ENCODE data around the gene AK9. TPM values are rescaled to one million over a fixed set of nuclear protein-coding genes. Genes with fewer than 3 reads are reported as not detected.

The AK9 gene
- total and polyA plus RNA-seq, 2 of the 4 experiments (the other 2 are of a cell fraction) = 1.7 to 1.8 TPM

GRCh38 chr6:109513571-109514071 lies 177.4 kb downstream of the AK9 start:
- H3K4ac ChIP-seq (ENCODE audit: low read depth, low read length) = no peak overlapping the region
- H3K27me3 ChIP-seq (ENCODE audit: control insufficient read depth, insufficient read depth, low read length) = peaks cover 2% of the 10 kb centered on the region; the same call in 1 of the 2 replicates
- H4K91ac ChIP-seq (ENCODE audit: insufficient read depth, low read depth, low read length) = no peak overlapping the region
- CTCF ChIA-PET = no interaction called here
- no peaks in the 10 kb centered on the region for H3K36me3 ChIP-seq (ENCODE audit: control insufficient read depth, insufficient read depth, low read length)
- 0 out of 2 replicates have a peak overlapping the region, but pooled peaks have one; percentile 33 for H3K14ac ChIP-seq (replicated peaks; ENCODE audit: low read depth, low read length)
- H3K79me1 ChIP-seq (ENCODE audit: low read depth in 1 of 2, low read length in 2 of 2) = no peaks in the 10 kb centered on the region
- H3K18ac ChIP-seq (ENCODE audit: low read depth, low read length) = no peak overlapping the region
- H2AK9ac ChIP-seq (replicated peaks; ENCODE audit: low read depth, low read length, poor library complexity) = no peak overlapping the region
- no peak overlapping the region; the same call in 2 of the 3 replicates for H2BK15ac ChIP-seq (ENCODE audit: low read depth, low read length)
- H3K4me1 ChIP-seq (ENCODE audit: control insufficient read depth, insufficient read depth, low read length) = peaks cover 2% of the 10 kb centered on the region; the same call in 1 of the 2 replicates
- H3K9ac ChIP-seq (ENCODE audit: low read depth, low read length) = no peak overlapping the region
- H3K4me3 ChIP-seq (ENCODE audit: insufficient read depth, low read depth, low read length) = no peak overlapping the region
- H3K23ac ChIP-seq (ENCODE audit: low read depth, low read length) = no peak overlapping the region
- peaks cover 3% of the 10 kb centered on the region; the same call in 1 of the 2 replicates for H3K9me1 ChIP-seq (ENCODE audit: insufficient read depth, low read length)
- TF ChIP-seq USF2 (IDR thresholded peaks at IDR 0.05; ENCODE audit: low read depth, low read length) (no peak), MAZ (IDR thresholded peaks at IDR 0.05; ENCODE audit: borderline replicate concordance, low read depth, low read length) (no peak)
- TF ChIP-seq, protein P1, sequence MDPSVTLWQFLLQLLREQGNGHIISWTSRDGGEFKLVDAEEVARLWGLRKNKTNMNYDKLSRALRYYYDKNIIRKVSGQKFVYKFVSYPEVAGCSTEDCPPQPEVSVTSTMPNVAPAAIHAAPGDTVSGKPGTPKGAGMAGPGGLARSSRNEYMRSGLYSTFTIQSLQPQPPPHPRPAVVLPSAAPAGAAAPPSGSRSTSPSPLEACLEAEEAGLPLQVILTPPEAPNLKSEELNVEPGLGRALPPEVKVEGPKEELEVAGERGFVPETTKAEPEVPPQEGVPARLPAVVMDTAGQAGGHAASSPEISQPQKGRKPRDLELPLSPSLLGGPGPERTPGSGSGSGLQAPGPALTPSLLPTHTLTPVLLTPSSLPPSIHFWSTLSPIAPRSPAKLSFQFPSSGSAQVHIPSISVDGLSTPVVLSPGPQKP (IDR thresholded peaks at IDR 0.05; ENCODE audit: borderline replicate concordance, low read depth, low read length) = no peak
- H3K56ac ChIP-seq (ENCODE audit: extremely low read depth, insufficient read depth, low read length) = no peak overlapping the region
- no peaks in the 10 kb centered on the region for H4K20me1 ChIP-seq (ENCODE audit: insufficient read depth, low read length)
- no peaks in the 10 kb centered on the region; the same call in 1 of the 2 replicates for H3K9me3 ChIP-seq (ENCODE audit: control insufficient read depth, insufficient read depth, low read length)
- no TSS peak for BruUV-seq (replicated peaks)
- 50% methylated on average over 1 of the region's 2 CpGs; no CpG with 5 or more reads in 1 of the 2 experiments for WGBS, 2 experiments (ENCODE audit: extremely low coverage in 2 of 2, insufficient read length in 1 of 2)
- intact Hi-C loops (cut with micrococcal nuclease) = no loop called here
- DNase-seq = peak; percentile 77
- H3K27ac ChIP-seq (ENCODE audit: insufficient read depth, low read length) = no peak overlapping the region
- no peak overlapping the region for H2AK5ac ChIP-seq (ENCODE audit: low read depth, low read length)
- peak overlapping the region; percentile 2; the same call in 1 of the 2 replicates for H3K4me2 ChIP-seq (ENCODE audit: low read depth, low read length)
- ATAC-seq (ENCODE audit: low read depth) = no peak
- POLR2A ChIA-PET (ENCODE audit: unreplicated experiment) = no interaction called here
- in situ Hi-C loops (cut with MboI; ENCODE audit: low sequenced_read_pairs) = no loop called here
- no peak overlapping the region for H2BK5ac ChIP-seq (ENCODE audit: low read depth, low read length, poor library complexity, severe bottlenecking)
- no peak overlapping the region for H4K5ac ChIP-seq (ENCODE audit: low read depth, low read length)
- dilution Hi-C loops (cut with HindIII; ENCODE audit: low sequenced_read_pairs, unreplicated experiment) = no loop called here
- peak overlapping the region; percentile 68 for H2AFZ ChIP-seq (replicated peaks; ENCODE audit: low read length, poor library complexity)
- no peak overlapping the region for H4K8ac ChIP-seq (ENCODE audit: low read depth in 2 of 2, low read length in 2 of 2)
- H2BK120ac ChIP-seq (ENCODE audit: low read depth, low read length) = peak overlapping the region; percentile 11; the same call in 1 of the 2 replicates
- no peak overlapping the region for H2BK20ac ChIP-seq (ENCODE audit: low read depth, low read length)
